NCI-H1105 treated with DMSO at 0.1 percent for 48 hours (cell line): ENCODE data around the gene TCF3.
"Not testable (repeated sequence)": the region's sequence is repeated elsewhere in the genome, so short reads cannot be mapped to it uniquely, and the experiment has no call there.

Experiments used
- DNase-seq: peaks from one replicate; lab custom pipeline; 2025; lab: John Stamatoyannopoulos, UW

TCF3 gene

GRCh38 chr19:1672769-1673644 lies 20.6 kb upstream of the TCF3 start:
- no peak for DNase-seq

GRCh38 chr19:1672038-1672768 lies 19.8 kb upstream of the TCF3 start:
- DNase-seq: peak; percentile 21

GRCh38 chr19:1671716-1672037 lies 19.3 kb upstream of the TCF3 start:
- DNase-seq: no peak

- not testable (repeated sequence) for DNase-seq
These were observed 18.3 kb upstream of the TCF3 start for GRCh38 chr19:1670747-1671146.

DNA sequence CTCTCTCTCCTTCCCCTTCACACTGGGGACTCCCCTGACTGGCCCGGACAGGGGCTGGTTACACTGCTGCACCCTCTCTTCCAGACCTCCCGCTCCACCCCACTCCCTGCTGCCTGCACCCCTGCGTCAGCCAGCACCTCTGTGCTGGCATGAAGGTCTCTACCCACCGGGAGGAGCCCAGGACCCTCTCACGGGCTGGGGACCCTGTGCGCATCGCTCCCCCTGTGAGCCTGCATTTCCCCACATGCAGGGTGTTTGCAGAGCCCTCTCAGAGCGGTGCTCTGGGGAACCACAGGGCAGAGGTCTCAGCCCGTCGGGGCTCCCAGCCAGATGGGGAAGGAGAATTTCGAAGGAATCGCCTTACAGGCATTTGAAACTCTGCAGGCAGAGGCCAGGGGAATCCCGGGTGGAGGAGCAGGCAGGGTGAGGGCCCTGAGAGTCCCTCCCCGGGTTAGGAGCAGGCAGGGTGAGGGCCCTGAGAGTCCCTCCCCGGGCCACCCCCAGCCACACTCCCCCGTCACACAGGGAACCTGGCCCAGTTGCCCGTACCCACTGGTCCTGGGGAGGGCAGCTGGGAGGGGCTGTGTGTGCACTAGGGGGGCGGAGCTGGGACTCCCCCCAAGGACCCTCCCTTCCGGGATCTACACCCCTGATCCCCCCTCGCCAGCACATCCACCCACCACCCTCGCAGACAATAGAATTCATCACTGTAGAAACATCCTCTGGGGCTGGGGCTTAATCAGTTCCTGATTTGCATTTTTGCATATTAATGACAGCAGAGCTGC lies 16.3 kb upstream of the TCF3 start:
- DNase-seq: no peak

- DNase-seq: no peak
These were observed 15.7 kb upstream of the TCF3 start for GRCh38 chr19:1668048-1668485.

- DNase-seq: no peak
These were observed 13.2 kb upstream of the TCF3 start for GRCh38 chr19:1665565-1666047.

GRCh38 chr19:1663852-1664251 lies 11.4 kb upstream of the TCF3 start:
- DNase-seq: no peak

DNA sequence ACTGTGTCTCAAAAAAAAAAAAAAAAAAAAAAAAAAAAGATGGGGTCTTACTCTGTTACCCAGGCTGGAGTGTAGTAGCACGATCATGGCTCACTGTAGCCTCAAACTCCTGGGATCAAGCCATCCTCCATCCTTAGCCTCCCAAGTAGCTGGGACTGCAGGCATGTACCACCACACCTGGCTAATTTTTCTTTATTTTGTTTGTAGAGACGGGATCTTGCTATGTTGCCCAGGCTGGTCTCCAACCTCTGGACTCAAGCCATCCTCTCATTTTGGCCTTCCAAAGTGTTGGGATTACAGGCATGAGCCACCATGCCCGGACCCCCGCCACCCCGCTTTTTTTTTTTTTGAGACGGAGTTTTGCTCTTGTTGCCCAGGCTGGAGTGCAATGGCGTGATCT lies 10.8 kb upstream of the TCF3 start:
- not testable (repeated sequence) for DNase-seq

DNA sequence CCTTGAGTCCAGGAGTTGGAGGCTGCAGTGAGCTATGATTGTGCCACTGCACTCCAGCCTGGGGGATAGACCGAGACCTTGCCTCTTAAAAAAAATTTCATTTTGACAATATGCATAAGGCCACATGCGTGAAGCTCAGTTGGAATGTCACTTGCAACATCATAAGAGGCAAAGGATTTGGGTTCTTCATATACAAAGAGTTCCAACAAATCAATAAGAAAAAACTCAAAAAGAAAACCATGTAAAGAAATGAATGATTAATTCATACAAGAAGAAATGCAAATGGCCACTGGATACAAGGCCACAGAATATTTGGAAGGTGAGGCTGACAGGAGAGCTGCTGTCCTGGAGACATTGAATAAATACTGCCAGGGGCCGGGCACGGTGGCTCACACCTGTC lies 9.6 kb upstream of the TCF3 start:
- no peak for DNase-seq

DNA sequence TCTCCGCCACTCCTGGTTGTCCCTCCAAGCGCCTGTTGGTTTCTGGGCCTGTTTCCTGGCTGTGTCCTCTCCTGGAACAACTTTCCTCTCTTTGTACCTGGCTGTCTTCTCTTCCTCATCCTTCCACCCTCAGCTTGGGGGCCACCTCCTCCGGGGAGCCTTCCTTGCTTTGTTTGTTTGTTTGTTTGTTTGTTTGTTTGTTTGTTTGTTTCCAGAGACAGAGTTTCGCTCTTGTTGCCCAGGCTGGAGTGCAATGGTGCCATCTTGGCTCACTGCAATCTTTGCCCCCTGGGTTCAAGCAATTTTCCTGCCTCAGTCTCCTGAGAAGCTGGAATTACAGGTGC lies 6.6 kb upstream of the TCF3 start:
- DNase-seq: no peak

DNA sequence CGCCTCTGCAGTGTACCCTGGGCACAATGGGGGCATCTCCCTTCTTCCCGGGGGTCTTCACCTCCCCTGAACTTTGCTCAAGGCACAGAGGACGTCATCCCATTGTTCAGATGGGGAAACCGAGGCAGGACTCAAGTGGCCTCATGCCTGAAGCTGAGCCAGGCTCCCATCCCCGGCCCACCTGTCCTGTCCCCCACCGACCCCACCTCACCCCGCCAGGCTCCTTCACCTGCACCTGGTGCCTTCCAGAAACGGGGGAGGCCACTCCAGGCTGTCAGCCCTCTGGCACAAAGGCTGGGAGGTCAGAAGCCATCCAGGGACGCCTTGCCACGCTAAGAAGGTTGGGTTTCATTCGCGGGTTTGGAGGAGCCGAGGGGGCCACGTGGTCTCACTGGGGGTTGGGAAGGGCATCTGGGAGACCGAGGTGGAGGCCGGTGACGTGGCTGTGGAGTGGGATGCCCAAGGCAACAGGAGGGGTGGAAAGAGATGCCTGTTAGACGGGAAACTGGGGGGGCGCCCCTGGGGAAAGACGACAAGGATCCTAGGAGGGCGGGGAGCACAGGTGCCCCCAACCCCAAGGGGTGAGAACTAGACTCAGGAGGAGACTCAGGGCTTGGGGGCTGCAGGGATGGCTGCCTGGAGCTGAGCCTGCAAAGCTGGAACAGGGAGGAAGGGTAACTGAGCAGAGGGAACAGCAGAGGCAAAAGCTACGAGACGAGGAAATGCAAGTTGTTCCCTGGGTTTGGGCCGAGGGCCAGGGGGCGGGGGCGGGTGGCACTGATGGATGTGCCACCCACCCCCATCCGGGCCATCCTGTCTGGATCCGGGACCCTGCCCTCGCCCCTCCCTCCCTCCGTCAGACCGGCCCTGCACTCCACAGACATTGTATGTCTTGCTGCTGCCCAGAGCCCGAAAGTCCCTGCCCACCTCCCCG lies 6.0 kb upstream of the TCF3 start:
- DNase-seq: no peak

GRCh38 chr19:1657746-1658145 lies 5.3 kb upstream of the TCF3 start:
- DNase-seq: no peak

- no peak for DNase-seq
These were observed 4.6 kb upstream of the TCF3 start for GRCh38 chr19:1656988-1657536.

GRCh38 chr19:1655987-1656608 lies 3.7 kb upstream of the TCF3 start:
- DNase-seq: no peak

- no peak for DNase-seq
These were observed 2.9 kb upstream of the TCF3 start for GRCh38 chr19:1655131-1655981.

DNA sequence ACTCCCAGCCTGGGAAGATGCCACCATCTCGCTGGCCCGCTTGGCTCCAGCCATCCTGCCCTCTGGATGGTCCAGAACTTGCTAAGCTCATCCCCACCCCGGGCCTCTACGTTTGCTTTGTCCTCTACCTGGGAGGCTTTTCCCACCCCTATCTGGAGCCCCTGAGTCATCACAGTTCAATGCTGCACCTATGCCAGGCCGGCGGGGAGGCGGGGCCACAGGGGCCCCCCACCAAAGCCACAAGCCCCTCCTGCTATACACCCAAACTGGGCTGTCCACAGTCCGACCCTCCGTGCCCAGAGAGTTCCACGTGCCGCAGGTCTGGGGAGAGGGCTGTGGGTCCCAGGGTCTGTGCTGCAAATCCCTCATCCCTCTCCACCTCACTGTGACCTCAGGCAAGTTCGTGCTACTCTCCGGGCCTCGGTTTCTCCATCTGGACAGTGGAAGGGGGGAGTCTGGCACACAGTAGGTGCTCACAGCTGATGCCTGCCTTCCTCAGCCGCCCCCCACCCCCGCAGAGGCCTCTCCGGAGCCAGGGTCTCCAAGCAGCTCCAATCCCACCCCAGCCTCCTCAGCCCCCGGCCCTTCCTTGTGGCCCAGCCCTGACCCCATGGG lies 1.9 kb upstream of the TCF3 start:
- no peak for DNase-seq

DNA sequence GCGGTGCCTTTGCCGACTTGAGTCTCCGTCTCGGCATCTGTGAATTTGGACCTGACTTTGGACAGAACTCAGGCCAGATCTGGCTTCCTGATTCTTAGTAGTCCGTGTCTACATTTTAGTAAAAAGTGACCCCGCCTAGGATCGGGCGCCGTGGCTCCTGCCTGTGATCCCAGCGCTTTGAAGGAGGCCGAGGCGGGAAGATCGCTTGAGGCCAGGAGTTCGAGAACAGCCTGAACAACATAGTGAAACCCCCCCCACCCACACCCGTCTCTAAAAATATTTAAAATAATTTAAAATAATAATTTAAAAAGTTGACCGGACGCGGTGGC lies 849 bp upstream of the TCF3 start:
- no peak for DNase-seq

DNA sequence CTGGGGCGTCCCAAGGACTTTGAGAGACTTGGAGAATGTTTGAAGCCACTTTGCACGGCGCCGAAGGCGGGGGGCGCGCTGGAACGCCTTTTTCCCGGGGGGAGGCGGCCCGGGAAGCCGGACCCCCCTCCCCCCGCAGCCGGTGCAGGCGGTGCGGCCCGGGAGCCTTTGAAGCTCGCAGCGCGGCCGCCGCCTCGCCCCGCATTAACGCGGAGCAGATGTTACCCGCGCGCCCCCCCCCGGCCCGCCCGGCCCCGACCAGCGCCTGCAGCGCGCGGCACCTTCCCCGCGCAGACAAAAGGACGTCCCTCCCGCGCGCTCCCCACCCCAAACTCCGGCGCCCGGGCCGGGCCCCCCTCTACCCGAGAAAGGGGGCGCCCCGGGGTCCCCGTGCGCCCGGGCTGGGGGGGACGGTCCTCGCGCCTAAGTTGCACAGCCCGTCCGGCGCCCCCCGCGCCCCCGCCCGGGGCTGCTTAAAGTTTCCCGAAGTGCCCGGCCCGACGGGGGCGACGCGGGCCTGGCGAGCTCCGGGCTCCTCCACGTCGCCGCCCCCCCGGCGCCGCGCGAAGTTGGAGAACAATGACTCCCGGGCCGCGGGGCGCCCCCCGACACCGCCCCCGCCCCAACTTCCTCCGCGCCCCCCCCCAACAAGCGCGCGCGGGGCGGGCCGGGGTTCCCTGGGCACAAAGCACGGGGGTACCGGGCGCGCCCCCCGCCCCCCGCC lies 685 bp downstream of the TCF3 start:
- DNase-seq: no peak
